ENCODE data around the gene ZC3H18.

The ZC3H18 gene

GRCh38 chr16:88622125-88622524 is 51.9 kb downstream of the ZC3H18 start:
- Mint-ChIP-seq H3K4me1 (ENCODE audit: low read depth) (peaks cover 43% of the 10 kb centered on the region), H3K27me3 (no peaks in the 10 kb centered on the region), H3K4me3 (no peak overlapping the region), H3K36me3 (ENCODE audit: low read depth) (peaks cover 95% of the 10 kb centered on the region), H3K9me3 (no peaks in the 10 kb centered on the region), H3K27ac (no peak overlapping the region)
- DNase-seq, result no peak

- H3K36me3 Mint-ChIP-seq (ENCODE audit: low read depth), result peaks cover 95% of the 10 kb centered on the region
These were observed 52.7 kb downstream of the ZC3H18 start for GRCh38 chr16:88622866-88623265.

GRCh38 chr16:88623858-88624257 is 53.7 kb downstream of the ZC3H18 start:
- H3K27ac Mint-ChIP-seq, result peak overlapping the region; percentile 37
- H3K4me1 Mint-ChIP-seq (ENCODE audit: low read depth), result peaks cover 30% of the 10 kb centered on the region
- no peak for DNase-seq
- H3K36me3 Mint-ChIP-seq (ENCODE audit: low read depth), result peaks cover 95% of the 10 kb centered on the region
- H3K4me3 Mint-ChIP-seq, result no peak overlapping the region
- no peaks in the 10 kb centered on the region for H3K27me3 Mint-ChIP-seq
- H3K9me3 Mint-ChIP-seq, result no peaks in the 10 kb centered on the region

More at GRCh38 chr16:88622866-88623265, 52.7 kb downstream of the ZC3H18 start:
- no peaks in the 10 kb centered on the region for H3K27me3 Mint-ChIP-seq
- H3K9me3 Mint-ChIP-seq, result no peaks in the 10 kb centered on the region
- no peak for DNase-seq
- no peak overlapping the region for H3K4me3 Mint-ChIP-seq
- no peak overlapping the region for H3K27ac Mint-ChIP-seq
- H3K4me1 Mint-ChIP-seq (ENCODE audit: low read depth), result peaks cover 39% of the 10 kb centered on the region

- DNase-seq, result no peak
- Mint-ChIP-seq H3K4me1 (ENCODE audit: low read depth) (peaks cover 24% of the 10 kb centered on the region), H3K4me3 (no peak overlapping the region), H3K27ac (peak overlapping the region; percentile 37), H3K36me3 (ENCODE audit: low read depth) (peaks cover 95% of the 10 kb centered on the region), H3K9me3 (no peaks in the 10 kb centered on the region), H3K27me3 (no peaks in the 10 kb centered on the region)
These were observed 54.3 kb downstream of the ZC3H18 start for GRCh38 chr16:88624481-88624880.

GRCh38 chr16:88624977-88625576 is 54.9 kb downstream of the ZC3H18 start:
- H3K27ac Mint-ChIP-seq, result no peak overlapping the region
- H3K27me3 Mint-ChIP-seq, result no peaks in the 10 kb centered on the region
- peaks cover 94% of the 10 kb centered on the region for H3K36me3 Mint-ChIP-seq (ENCODE audit: low read depth)

GRCh38 chr16:88626646-88627045 is 56.4 kb downstream of the ZC3H18 start:
- no peak for DNase-seq
- H3K27ac Mint-ChIP-seq, result no peak overlapping the region
- peaks cover 13% of the 10 kb centered on the region for H3K4me1 Mint-ChIP-seq (ENCODE audit: low read depth)
- H3K27me3 Mint-ChIP-seq, result no peaks in the 10 kb centered on the region
- H3K9me3 Mint-ChIP-seq, result no peaks in the 10 kb centered on the region
- H3K36me3 Mint-ChIP-seq (ENCODE audit: low read depth), result peaks cover 96% of the 10 kb centered on the region
- no peak overlapping the region for H3K4me3 Mint-ChIP-seq

More at GRCh38 chr16:88624977-88625576, 54.9 kb downstream of the ZC3H18 start:
- H3K4me1 Mint-ChIP-seq (ENCODE audit: low read depth), result peaks cover 18% of the 10 kb centered on the region
- H3K4me3 Mint-ChIP-seq, result no peak overlapping the region
- DNase-seq, result no peak
- H3K9me3 Mint-ChIP-seq, result no peaks in the 10 kb centered on the region

GRCh38 chr16:88627531-88628411 is 57.6 kb downstream of the ZC3H18 start:
- Mint-ChIP-seq H3K36me3 (ENCODE audit: low read depth) (peaks cover 92% of the 10 kb centered on the region), H3K9me3 (no peaks in the 10 kb centered on the region), H3K27me3 (no peaks in the 10 kb centered on the region), H3K4me1 (ENCODE audit: low read depth) (peaks cover 16% of the 10 kb centered on the region), H3K4me3 (no peak overlapping the region), H3K27ac (no peak overlapping the region)
- no peak for DNase-seq

- DNase-seq, result no peak
- no peak overlapping the region for H3K27ac Mint-ChIP-seq
- no peaks in the 10 kb centered on the region for H3K27me3 Mint-ChIP-seq
- H3K4me1 Mint-ChIP-seq (ENCODE audit: low read depth), result peaks cover 19% of the 10 kb centered on the region
- no peaks in the 10 kb centered on the region for H3K9me3 Mint-ChIP-seq
- H3K4me3 Mint-ChIP-seq, result no peak overlapping the region
- peaks cover 91% of the 10 kb centered on the region for H3K36me3 Mint-ChIP-seq (ENCODE audit: low read depth)
These were observed 58.3 kb downstream of the ZC3H18 start for GRCh38 chr16:88628512-88628974.

GRCh38 chr16:88629835-88630234 is 59.6 kb downstream of the ZC3H18 start:
- Mint-ChIP-seq H3K4me3 (no peak overlapping the region), H3K27ac (no peak overlapping the region), H3K27me3 (no peaks in the 10 kb centered on the region), H3K4me1 (ENCODE audit: low read depth) (peaks cover 27% of the 10 kb centered on the region), H3K36me3 (ENCODE audit: low read depth) (peaks cover 79% of the 10 kb centered on the region), H3K9me3 (no peaks in the 10 kb centered on the region)
- no peak for DNase-seq

- H3K27me3 Mint-ChIP-seq, result no peaks in the 10 kb centered on the region
- no peak overlapping the region for H3K27ac Mint-ChIP-seq
- no peak overlapping the region for H3K4me3 Mint-ChIP-seq
- H3K9me3 Mint-ChIP-seq, result no peaks in the 10 kb centered on the region
- no peak for DNase-seq
- peaks cover 73% of the 10 kb centered on the region for H3K36me3 Mint-ChIP-seq (ENCODE audit: low read depth)
- peaks cover 28% of the 10 kb centered on the region for H3K4me1 Mint-ChIP-seq (ENCODE audit: low read depth)
These were observed 60.2 kb downstream of the ZC3H18 start for GRCh38 chr16:88630433-88630832.

GRCh38 chr16:88630941-88631340 is 60.7 kb downstream of the ZC3H18 start:
- Mint-ChIP-seq H3K27ac (no peak overlapping the region), H3K9me3 (no peaks in the 10 kb centered on the region), H3K4me1 (ENCODE audit: low read depth) (peaks cover 28% of the 10 kb centered on the region), H3K36me3 (ENCODE audit: low read depth) (peaks cover 68% of the 10 kb centered on the region), H3K4me3 (no peak overlapping the region), H3K27me3 (peaks cover 1% of the 10 kb centered on the region)
- no peak for DNase-seq

- H3K4me1 Mint-ChIP-seq (ENCODE audit: low read depth), result peaks cover 32% of the 10 kb centered on the region
- peaks cover 63% of the 10 kb centered on the region for H3K36me3 Mint-ChIP-seq (ENCODE audit: low read depth)
- peaks cover 6% of the 10 kb centered on the region for H3K27me3 Mint-ChIP-seq
- H3K27ac Mint-ChIP-seq, result no peak overlapping the region
- no peak overlapping the region for H3K4me3 Mint-ChIP-seq
- H3K9me3 Mint-ChIP-seq, result no peaks in the 10 kb centered on the region
- no peak for DNase-seq
These were observed 61.2 kb downstream of the ZC3H18 start for GRCh38 chr16:88631384-88631783.

- Mint-ChIP-seq H3K9me3 (no peaks in the 10 kb centered on the region), H3K36me3 (ENCODE audit: low read depth) (peaks cover 57% of the 10 kb centered on the region), H3K4me1 (ENCODE audit: low read depth) (peaks cover 35% of the 10 kb centered on the region), H3K27ac (no peak overlapping the region), H3K4me3 (no peak overlapping the region), H3K27me3 (peaks cover 7% of the 10 kb centered on the region)
- DNase-seq, result no peak
These were observed 61.9 kb downstream of the ZC3H18 start for GRCh38 chr16:88631920-88632586.

- Mint-ChIP-seq H3K27ac (no peak overlapping the region), H3K27me3 (peaks cover 7% of the 10 kb centered on the region), H3K4me3 (no peak overlapping the region), H3K9me3 (no peaks in the 10 kb centered on the region), H3K36me3 (ENCODE audit: low read depth) (peaks cover 54% of the 10 kb centered on the region), H3K4me1 (ENCODE audit: low read depth) (peaks cover 40% of the 10 kb centered on the region)
- DNase-seq, result no peak
These were observed 62.4 kb downstream of the ZC3H18 start for GRCh38 chr16:88632587-88632930.

All from activated T-cell treated with anti-CD3 and anti-CD28 coated beads, Interleukin-2, amount 50 U/mL, for 24 hours (primary cell).